ENCODE data around the gene FBXO28.

Gene FBXO28

DNA sequence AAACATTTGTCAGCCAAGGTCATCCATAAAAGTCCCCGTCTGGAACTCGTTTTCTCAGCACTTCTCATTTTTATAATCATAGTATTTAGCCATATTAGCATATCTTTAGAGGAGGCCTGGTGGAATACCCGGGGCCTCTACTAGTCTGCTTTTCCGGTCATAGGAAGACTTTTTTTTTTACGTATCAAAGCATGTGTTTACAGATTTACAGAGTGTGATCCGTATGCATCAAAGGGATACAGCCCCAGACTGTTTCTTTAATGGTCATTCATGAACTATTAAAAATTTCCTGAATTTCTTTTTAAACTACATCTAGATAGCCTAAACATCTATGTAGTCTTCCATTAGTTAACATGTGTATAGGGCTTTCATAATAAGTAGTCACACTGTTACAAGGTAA, 45.6 kb downstream of the FBXO28 start:
- no peak for DNase-seq

DNA sequence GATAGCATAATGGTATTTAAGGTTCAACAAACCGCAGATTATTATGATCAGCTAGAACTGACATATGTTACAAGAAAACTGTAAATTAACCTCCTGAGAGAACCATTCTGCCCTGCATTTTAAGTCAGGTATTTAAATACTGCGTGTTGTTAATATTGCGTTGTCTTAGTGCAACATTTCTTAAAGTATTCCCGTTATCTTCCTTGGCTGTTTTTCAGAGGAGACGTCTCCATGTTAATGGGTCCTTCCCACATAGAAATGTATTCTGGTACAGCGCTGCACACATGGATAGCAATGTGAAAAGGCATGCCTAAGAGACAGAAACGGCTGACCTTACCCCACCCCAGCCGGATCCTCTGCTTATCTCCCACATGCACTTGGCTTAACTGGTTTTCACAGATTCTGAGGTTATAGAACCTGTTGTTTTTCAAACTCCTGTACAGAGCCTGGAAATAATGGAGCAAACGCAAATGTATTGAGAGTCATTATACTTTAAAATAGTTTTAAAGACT, 46.3 kb downstream of the FBXO28 start:
- DNase-seq: no peak

DNA sequence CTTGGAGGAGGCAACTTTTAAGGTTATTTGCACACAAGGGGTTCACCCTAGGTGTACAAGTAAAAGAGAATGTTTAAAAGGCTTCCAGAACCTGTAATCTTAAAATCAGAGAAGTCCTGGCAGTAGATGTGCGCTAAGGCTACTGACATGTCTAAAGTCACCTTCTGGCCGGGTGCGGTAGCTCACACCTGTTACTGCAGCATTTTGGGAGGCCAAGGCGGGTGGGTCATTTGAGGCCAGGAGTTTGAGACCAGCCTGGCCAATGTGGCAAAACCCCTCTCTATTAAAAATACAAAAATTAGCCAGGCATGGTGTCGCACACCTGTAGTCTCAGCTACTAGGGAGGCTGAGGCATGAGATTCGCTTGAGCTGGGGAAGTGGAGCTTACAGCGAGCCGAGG, 48.9 kb downstream of the FBXO28 start:
- DNase-seq: no peak

DNA sequence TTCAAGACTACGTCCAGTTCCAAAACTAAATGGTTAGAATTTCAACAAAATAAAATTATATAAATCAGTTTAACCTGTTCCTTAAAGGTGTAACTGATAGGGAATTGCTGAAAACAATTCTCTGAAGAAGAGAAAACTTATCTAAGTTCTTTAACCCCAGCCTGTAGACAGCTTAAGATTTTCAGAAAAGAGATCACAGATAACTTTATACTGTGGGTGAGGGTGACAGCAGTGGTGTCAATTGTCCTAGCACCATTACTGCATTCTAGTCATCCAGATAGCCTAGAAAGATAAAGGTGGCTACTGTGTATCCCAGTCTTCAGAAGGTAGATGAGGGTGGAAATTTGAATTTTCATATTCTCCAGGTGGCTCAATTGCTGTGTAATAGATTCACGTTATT, 49.4 kb downstream of the FBXO28 start:
- no peak for DNase-seq

DNA sequence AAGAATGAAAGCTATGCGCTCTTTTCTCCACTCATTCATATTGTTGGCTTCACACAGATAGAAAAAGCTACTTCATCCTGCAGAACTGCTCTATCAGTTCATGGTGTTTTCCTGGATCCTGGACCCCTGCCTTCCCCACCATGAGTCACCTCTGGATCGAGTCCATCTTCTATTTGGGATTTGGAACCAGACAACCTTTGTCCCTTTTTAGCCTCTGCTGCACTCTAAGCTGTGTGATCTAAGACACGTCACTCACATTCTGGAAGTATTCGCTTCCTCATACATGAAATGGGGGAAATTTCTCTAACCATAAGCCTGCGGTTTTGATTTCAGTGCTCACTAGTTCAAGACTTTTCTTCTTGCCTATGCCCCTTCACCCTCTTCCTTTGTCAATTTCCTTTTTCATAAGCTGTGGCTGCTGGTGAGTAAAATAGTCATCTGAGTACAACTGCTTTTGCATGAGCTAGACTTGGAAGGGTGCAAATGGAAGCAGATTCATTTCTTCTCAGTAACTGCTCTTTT, 55.0 kb downstream of the FBXO28 start:
- DNase-seq: no peak

DNA sequence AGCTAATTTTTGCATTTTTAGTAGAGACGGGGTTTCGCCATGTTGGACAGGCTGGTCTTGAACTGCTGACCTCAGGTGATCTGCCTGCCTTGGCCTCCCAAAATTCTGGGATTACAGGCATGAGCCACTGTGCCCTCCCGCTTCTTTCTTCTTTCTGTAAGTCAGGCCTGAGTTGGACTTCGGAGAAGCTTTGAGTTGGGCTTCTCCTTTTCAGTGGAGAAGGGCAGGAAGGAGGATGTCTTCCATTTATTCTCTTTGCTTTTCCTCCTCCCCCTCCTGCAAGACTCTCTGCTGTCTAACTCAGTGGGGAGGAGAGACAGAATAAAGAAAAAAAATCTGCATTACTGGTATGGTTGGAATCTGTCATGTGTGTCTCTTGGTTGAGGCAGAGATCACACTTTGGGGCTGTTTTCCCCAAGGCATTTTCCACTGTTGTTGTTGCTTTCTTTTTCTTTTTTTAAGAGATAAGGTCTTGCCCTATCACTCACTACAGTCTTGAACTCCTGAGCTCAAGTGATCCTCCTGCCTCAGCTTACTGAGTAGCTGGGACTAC, 55.9 kb downstream of the FBXO28 start:
- no peak for DNase-seq

DNA sequence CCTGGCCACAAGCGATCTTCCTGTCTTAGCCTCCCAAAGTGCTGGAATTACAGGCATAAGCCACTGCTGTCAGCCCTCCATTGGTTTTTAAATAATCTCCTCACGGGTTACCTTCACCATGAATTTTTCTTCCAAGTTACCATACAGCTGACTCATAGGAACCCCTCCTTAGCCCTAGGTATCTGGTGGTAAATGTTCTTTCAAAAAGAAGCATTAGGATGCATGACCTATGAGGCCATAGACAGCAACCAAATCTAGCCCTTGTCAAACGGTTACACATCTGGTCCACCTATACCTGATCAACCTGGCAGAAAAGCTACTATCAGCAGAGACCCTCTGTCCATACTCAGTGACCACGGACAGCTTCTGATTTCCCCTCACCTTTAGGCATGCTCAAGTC, 56.4 kb downstream of the FBXO28 start:
- DNase-seq: no peak

DNA sequence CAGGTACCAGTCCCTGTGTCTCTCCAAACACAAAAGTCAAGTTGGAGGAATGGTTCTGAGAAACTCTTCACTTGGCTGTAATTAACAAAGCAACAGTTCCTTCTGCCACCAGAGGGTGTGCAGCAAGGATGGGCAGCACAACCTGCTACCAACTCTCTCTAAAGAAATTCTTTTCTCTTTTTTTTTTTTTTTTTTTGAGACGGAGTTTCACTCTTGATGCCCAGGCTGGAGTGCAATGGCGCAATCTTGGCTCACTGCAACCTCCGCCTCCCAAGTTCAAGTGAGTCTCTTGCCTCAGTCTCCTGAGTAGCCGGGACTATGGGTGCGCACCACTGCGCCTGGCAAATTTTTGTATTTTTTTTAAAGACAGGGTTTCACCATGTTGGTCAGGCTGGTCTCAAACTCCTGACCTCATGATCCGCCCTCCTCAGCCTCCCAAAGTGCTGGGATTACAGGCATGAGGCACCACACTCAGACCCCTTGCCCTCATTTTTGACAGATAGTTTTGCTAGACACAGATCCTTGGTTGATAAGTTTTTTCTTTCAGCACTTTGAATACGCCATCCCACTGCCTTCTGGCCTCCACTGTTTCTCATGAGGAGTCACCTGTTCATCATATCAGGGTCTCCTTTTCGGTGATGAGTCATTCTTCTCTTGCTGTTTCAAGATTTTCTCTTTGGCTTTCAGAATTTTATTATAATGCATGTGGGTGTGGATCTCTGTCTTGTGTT, 57.0 kb downstream of the FBXO28 start:
- no peak for DNase-seq

DNA sequence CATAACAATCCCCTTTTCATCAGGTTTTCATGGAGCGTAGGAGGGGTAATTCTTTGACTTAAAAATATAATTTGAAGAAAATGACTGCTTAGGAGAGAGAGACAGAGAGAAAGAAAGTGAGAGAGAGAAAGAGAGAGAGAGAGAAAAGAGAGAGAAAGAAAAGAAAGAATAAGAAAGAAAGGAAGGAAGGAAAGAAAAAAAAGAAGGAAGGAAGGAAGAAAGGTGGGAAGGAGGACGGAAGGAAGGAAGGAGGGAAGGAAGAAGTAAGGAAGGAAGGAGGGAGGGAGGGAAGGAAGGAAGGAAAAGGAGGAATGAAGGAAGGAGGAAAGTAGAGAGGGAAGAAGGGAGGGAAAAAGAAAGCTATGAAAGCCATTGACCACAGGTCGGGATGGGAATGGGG, 58.3 kb downstream of the FBXO28 start:
- no peak for DNase-seq

DNA sequence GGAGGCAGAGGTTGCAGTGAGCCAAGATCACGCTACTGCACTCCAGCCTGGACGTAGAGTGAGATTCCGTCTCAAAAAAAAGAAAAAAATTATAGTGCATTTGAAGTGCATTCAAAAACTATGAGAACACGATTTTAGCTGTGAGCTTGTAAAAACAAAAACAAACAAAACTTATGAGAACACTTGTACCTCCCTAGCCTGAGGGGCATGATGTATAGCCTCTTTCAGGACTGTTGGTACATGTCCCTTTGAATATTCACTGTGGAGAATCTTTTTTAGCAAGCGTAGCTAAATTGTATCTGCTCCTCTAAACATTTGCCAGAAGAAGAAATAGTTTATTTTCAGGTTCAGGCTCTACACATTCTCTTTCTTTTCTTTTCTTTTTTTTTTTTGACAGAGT, 59.6 kb downstream of the FBXO28 start:
- no peak for DNase-seq

DNA sequence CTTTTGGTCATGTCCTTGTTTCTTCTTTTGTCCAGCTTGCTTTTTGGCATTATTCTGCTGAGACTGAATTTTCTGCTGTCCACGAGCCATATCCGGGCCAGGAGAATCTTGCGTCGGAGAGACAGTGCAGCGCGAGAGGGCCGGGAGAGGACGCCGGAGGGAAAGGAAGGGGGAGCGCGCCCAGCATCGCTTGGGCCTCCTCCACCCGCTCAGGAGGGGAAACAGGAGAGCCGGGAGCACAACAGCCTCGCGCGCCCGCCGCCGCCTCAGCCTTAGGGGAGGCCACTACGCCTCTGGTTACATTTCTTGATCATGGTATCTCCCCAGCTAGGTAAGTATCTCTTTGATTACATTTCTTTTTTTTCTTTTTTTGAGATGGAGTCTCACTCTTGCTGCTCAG, 61.7 kb downstream of the FBXO28 start:
- DNase-seq: no peak

DNA sequence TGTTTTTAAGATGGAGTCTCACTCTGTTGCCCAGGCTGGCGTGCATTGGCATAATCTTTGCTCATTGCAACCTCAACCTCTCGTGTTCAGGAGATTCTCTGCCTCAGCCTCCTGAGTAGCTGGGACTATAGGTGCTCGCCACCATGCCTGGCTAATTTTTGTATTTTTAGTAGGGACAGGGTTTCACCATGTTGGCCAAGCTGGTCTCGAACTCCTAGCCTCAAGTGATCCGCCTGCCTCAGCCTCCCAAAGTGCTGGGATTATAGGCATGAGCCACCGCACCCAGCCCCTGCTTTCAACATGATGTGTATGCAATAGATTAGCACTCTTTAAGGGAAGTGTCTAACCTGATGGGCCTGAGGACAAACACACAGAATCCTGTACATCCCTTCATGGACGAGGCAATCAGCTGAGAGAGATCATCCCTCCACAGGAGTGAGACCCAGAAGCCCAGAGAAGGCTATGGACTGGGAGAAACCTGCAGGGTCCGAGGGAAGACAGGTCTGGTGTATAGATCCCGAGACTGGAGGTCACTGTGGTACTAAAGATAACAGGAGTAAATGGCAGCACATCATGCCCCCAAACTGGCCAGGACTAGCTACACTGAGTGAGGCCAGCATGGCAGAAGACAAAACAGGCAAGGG, 63.6 kb downstream of the FBXO28 start:
- no peak for DNase-seq

DNA sequence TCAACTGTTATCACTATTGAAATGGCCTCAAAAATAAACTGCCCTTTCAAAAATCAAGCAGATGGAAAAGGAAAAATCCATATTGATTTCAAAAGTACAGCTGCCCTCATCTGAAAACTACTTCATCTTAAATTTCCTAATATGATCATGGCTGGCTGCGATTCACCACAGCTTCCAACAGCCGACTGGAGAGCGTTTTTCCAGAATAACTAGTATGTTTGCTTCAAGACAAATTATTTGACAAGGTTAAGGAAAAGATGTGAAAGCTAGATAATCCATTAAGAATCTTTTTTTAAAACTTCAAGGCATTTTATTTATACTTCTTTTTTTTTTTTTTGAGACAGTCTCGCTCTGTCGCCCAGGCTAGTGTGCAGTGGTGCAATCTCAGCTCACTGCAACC, 65.0 kb downstream of the FBXO28 start:
- no peak for DNase-seq

DNA sequence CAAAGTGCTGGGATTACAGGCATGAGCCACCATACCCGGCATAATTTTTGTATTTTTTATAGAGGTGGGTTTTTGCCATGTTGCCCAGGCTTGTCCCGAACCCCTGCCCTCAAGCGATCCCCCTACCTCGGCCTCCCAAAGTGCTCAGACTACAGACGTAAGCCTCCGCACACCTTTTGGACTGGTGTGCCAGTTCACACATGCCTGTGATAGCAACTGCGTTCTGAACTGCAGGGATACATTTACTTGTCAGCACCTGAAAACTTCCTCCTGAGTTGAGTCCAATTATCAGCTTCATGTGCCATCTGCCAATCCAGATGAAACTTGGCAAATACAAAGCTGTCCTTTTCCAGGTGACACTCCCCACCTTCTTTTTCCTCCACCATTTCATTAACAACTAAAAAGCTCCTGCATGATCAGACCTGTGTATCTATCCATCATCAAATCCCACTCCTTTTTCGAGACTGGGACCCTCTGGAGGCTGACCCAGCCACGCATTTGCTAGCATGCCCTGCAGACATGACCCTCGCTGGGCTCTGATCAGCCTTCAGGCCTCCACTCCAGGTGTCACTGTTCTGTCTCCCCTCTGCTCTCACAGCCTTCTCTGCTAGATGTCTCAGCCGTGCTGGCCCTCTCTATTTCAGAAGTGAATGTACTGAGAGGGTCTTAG, 67.0 kb downstream of the FBXO28 start:
- no peak for DNase-seq

DNA sequence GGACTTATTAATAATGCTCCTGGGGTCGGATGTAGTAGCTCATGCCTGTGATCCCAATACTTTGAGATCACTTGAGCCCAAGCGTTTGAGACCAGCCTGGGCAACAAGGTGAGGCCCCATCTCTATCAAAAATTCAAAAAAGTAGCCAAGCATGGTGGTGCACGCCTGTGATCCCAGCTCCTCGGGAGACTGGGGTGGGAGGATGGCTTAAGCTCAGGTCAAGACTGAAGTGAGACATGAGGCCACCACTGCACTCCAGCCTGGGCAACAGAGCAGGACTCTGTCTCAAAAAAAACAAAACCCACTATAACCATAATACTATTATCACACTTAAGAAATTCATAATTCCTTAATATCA, 67.5 kb downstream of the FBXO28 start:
- DNase-seq: no peak

DNA sequence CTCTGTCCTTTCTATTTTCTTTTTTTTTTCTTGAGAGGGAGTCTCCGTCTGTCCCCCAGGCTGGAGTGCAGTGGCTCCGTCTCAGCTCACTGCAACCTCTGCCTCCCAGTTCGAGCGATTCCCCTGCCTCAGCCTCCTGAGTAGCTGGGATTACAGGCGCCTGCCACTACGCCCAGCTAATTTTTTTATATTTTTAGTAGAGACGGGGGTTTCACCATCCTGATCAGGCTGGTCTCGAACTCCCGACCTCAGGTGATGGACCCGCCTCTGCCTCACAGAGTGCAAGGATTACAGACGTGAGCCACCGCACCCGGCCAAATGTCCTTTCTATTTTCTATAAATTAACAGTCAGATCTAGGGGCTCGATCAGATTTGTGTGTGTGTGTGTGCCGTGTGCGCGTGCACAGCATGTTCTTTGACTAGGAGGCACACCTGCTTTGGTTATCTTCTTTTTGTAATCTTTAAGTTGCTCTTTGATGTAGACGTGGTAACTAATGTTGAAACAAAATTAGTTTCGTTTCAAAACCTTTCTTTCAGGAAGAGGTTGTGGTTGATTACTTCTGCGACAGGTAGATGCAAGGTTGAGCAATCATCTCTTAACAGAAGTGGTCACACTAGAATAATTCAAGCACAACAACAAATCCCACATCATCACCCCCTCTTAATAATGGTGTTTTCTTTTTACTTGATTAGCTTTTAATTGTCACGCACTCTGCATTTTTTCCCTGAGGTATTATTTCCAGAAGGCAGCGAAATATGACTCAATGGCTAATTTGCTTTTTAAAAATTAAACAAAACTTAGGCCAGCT, 68.3 kb downstream of the FBXO28 start:
- DNase-seq: no peak

DNA sequence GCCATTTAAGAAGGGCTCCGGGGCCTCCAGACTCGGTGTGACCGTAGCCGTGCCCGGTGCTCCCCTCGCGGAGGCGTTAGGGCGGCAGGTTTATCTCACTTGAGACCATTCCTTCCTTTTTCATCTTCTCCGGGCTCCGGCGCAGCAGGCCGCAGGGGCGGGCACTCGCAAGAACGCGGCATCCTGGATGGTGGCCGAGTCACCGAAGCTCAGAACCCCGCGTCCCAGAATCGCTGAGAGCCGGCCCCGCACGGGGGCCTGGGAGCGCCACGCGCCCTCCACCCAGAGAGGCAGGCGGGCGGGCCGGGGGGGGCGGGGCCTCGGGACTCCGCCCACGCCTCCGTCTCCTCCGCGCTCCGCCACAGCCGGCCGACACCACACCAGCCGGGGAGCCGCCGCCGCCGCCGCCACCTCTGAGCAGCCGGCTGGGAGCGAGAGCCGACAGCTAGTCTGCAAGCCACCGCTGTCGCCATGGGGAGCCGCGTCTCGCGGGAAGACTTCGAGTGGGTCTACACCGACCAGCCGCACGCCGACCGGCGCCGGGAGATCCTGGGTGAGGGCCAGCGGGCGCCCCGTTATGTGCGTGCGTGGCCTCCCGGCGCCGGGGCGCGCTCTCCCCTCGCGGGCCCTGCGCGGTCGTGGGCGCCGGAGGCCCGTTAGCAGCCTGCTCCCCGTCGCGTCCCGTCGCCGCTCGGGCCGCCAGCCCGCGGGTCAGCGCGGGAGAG, 69.1 kb downstream of the FBXO28 start, which contains the start of gene DEGS1:
TSS of gene DEGS1 (plus strand) at position 375 of the 725 bp plus-strand sequence. CDS start at position 472, 97 bp downstream.
- peak; percentile 71 to 82 for DNase-seq

DNA sequence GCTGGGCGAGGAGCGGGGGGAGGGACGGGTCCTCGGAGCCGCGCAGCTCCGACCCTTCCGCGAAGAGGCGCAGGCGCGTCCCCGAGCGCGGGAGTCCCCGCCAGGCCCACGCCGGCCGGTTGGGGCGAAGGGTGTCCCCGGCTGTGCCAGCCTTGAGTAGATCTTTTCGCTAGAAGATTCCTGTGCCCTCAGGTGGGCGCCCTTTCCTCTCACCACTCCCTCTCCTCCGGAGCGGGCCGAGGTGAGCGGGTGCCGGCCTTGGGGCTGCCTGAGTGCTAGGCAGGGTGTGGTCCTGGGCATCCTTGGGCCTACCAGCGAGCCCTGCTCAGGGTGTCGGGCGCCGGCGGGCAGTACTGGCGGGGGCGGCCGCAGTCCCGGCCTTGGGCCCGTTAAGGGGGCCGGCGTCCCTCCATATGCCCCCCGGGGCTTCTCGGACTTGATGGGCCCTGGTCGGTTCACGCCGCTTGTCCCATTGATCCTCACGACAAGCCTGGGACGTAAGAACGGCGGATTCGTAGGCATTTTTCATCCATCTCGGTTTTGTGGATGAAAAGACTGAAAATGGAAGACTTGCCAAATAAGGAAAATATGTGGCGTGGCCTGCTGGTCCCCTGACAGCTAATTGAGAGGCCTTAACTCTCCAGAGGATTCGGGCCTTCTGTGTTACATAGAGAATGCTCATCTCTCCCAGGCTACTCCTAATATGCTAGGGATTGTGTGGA, 69.8 kb downstream of the FBXO28 start:
- DNase-seq: peak; percentile 63 to 68

DNA sequence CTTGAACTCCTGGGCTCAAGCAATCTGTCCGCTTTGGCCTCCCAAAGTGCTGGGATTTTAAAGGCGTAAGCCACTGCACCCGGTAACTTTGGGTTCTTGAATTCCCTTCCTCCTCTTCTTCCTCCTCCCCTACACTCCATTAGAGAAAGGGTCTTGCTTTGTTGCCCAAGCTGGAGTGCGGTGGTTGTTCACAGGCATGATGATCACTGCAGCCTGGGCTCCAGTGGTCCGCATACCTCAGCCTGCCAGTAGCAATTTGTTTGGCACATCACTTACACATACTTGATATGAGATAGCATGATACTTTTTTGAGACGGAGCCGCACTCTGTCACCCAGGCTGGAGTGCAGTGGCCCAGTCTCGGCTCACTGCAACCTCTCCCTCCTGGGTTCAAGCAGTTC, 71.3 kb downstream of the FBXO28 start:
- DNase-seq: no peak

DNA sequence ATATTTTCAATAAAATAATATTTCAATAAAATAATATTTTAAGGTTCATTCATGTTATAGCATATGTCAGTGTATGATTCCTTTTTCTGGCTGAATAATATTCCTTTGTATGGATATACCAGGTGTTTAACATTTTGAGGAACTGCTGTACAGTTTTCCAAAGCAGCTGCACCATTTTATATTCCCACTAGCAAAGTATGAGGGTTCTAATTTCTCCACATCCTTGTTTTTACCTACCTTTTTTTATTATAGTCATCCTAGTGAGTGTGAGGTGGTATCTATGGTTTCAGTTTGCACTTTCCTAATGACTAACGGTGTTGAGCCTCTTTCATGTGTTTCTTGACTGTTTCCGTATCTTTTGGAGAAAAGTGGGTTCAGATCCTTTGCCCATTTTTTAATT, 74.4 kb downstream of the FBXO28 start:
- DNase-seq: no peak

DNA sequence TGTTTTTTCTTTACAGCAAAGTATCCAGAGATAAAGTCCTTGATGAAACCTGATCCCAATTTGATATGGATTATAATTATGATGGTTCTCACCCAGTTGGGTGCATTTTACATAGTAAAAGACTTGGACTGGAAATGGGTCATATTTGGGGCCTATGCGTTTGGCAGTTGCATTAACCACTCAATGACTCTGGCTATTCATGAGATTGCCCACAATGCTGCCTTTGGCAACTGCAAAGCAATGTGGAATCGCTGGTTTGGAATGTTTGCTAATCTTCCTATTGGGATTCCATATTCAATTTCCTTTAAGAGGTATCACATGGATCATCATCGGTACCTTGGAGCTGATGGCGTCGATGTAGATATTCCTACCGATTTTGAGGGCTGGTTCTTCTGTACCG, 75.7 kb downstream of the FBXO28 start:
- DNase-seq: no peak

Measured in NCI-H524 (cell line).